IMR-90 (cell line): ENCODE results near the gene WBP11. TPM values are rescaled to one million over a fixed set of nuclear protein-coding genes. Genes with fewer than 3 reads are reported as not detected.
A peak's percentile ranks its signal among the peaks of the same experiment; 100 is the strongest.

Experiments
- ATAC-seq: fragments of 200-7000 bp; cut with Tn5 transposase; 2 replicates; pipeline ENCODE4 v1.9.1; 2020; ENCODE audit warnings: low read depth, mild to moderate bottlenecking, moderate library complexity
- BruUV-seq: library from RNA; stranded (reverse); fragments of 400-500 nt; replicated peaks from 2 replicates; lab custom pipeline; 2021; lab: Mats Ljungman, UMichigan
- CTCF ChIA-PET: fragments of 300-600 bp; formaldehyde crosslinking; extraction: SDS; loops from one replicate; lab custom pipeline; 2021; ENCODE audit warnings: antibody characterized with exemption; lab: Yijun Ruan, JAX
- POLR2A ChIA-PET: fragments of 300-600 bp; sonication (Branson Sonifier 250); formaldehyde crosslinking; loops from one replicate; lab custom pipeline; 2022; ENCODE audit warnings: antibody characterized with exemption; ENCODE audit not compliant: unreplicated experiment; lab: Charles Lee
- DNase-seq: peaks from one replicate; pipeline ENCODE4 v3.0.0; 2013
- H2AFZ ChIP-seq: replicated peaks from 2 replicates; pipeline ENCODE3; 2013; ENCODE audit warnings: low read length, mild to moderate bottlenecking; ENCODE audit not compliant: poor library complexity
- H2AK5ac ChIP-seq: 2 replicates; pipeline ENCODE4 v1.6.1; 2013; ENCODE audit warnings: low read depth, low read length, inconsistent platforms
- H2AK9ac ChIP-seq: replicated peaks from 2 replicates; pipeline ENCODE3; 2013; ENCODE audit warnings: mild to moderate bottlenecking, low read depth, low read length, moderate library complexity; ENCODE audit not compliant: poor library complexity
- H2BK120ac ChIP-seq: 2 replicates; pipeline ENCODE4 v1.6.1; 2013; ENCODE audit warnings: low read depth, low read length, inconsistent platforms
- H2BK15ac ChIP-seq: 3 replicates; pipeline ENCODE4 v1.6.1; 2013; ENCODE audit warnings: low read depth, low read length, inconsistent platforms
- H2BK20ac ChIP-seq: 2 replicates; pipeline ENCODE4 v1.6.1; 2013; ENCODE audit warnings: low read depth, mild to moderate bottlenecking, inconsistent platforms, low read length, moderate library complexity
- H2BK5ac ChIP-seq: 2 replicates; pipeline ENCODE4 v1.6.1; 2013; ENCODE audit warnings: mild to moderate bottlenecking, low read depth, low read length, inconsistent platforms; ENCODE audit not compliant: poor library complexity, severe bottlenecking
- H3K14ac ChIP-seq: replicated peaks from 2 replicates; pipeline ENCODE4 v1.6.1; 2013; ENCODE audit warnings: low read depth, low read length, inconsistent platforms
- H3K18ac ChIP-seq: 2 replicates; pipeline ENCODE4 v1.6.1; 2013; ENCODE audit warnings: low read depth, low read length, control low read depth
- H3K23ac ChIP-seq: 2 replicates; pipeline ENCODE4 v1.6.1; 2013; ENCODE audit warnings: low read depth, low read length, inconsistent platforms
- H3K27ac ChIP-seq: 2 replicates; pipeline ENCODE4 v1.5.1; 2013; ENCODE audit warnings: mild to moderate bottlenecking, control low read depth, low read length; ENCODE audit not compliant: insufficient read depth
- H3K27me3 ChIP-seq: 2 replicates; pipeline ENCODE4 v1.6.1; 2013; ENCODE audit warnings: low read length; ENCODE audit not compliant: control insufficient read depth, insufficient read depth
- H3K36me3 ChIP-seq: 2 replicates; pipeline ENCODE4 v1.6.1; 2013; ENCODE audit warnings: low read length, mixed read lengths; ENCODE audit not compliant: control insufficient read depth, insufficient read depth
- H3K4ac ChIP-seq: 2 replicates; pipeline ENCODE4 v1.6.1; 2013; ENCODE audit warnings: low read depth, low read length, inconsistent platforms
- H3K4me1 ChIP-seq: 2 replicates; pipeline ENCODE4 v1.6.1; 2013; ENCODE audit warnings: low read length, mixed read lengths; ENCODE audit not compliant: control insufficient read depth, insufficient read depth
- H3K4me2 ChIP-seq: 2 replicates; pipeline ENCODE4 v1.6.1; 2013; ENCODE audit warnings: low read depth, mild to moderate bottlenecking, control low read depth, low read length, moderate library complexity
- H3K4me3 ChIP-seq: 2 replicates; pipeline ENCODE4 v1.5.1; 2013; ENCODE audit warnings: low read depth, mild to moderate bottlenecking, control low read depth, low read length, moderate library complexity; ENCODE audit not compliant: insufficient read depth
- H3K56ac ChIP-seq: 2 replicates; pipeline ENCODE4 v1.6.1; 2013; ENCODE audit warnings: low read length, inconsistent platforms; ENCODE audit not compliant: insufficient read depth; ENCODE audit errors: extremely low read depth
- H3K79me1 ChIP-seq, 2 experiments: 2 replicates each; pipeline ENCODE4 v1.6.1; 2013; ENCODE audit warnings: low read length in 2 of 2, inconsistent platforms in 1 of 2, low read depth in 1 of 2
- H3K9ac ChIP-seq: 2 replicates; pipeline ENCODE4 v1.6.1; 2013; ENCODE audit warnings: low read depth, low read length, control low read depth
- H3K9me1 ChIP-seq: 2 replicates; pipeline ENCODE4 v1.6.1; 2013; ENCODE audit warnings: low read length, inconsistent platforms; ENCODE audit not compliant: insufficient read depth
- H3K9me3 ChIP-seq: 2 replicates; pipeline ENCODE4 v1.6.1; 2013; ENCODE audit warnings: low read length; ENCODE audit not compliant: control insufficient read depth, insufficient read depth
- H4K20me1 ChIP-seq: 2 replicates; pipeline ENCODE4 v1.6.1; 2013; ENCODE audit warnings: low read length, inconsistent platforms; ENCODE audit not compliant: insufficient read depth
- H4K5ac ChIP-seq: 2 replicates; pipeline ENCODE4 v1.6.1; 2013; ENCODE audit warnings: mild to moderate bottlenecking, low read depth, low read length, control low read depth
- H4K8ac ChIP-seq, 2 experiments: 2 replicates each; pipeline ENCODE4 v1.6.1; 2013; ENCODE audit warnings: low read depth in 2 of 2, low read length in 2 of 2, control low read depth in 1 of 2, inconsistent platforms in 1 of 2
- H4K91ac ChIP-seq: 2 replicates; pipeline ENCODE4 v1.6.1; 2013; ENCODE audit warnings: low read depth, low read length, inconsistent platforms; ENCODE audit not compliant: insufficient read depth
- CEBPB ChIP-seq: IDR thresholded peaks from 2 replicates; pipeline ENCODE4 v1.6.1; 2012; ENCODE audit warnings: low read depth, low read length, improper control_type of control experiment
- CHD1 ChIP-seq: IDR thresholded peaks from 2 replicates; pipeline ENCODE4 v1.6.1; 2012; ENCODE audit warnings: low read depth, low read length, improper control_type of control experiment
- WGBS, 2 experiments: methylation state at CpG; one replicate each; pipeline versions ENCODE4 v1.1.5 to v1.1.7; 2013; ENCODE audit warnings: missing lambda C conversion rate in 2 of 2; ENCODE audit not compliant: insufficient read length in 1 of 2; ENCODE audit errors: extremely low coverage in 2 of 2; 5-methylcytosine and 5-hydroxymethylcytosine counted together
- dilution Hi-C: fragments of 300-500 bp; cut with HindIII; formaldehyde crosslinking; loops from one replicate; pipeline ENCODE4 v1.14.3; 2018; ENCODE audit warnings: low sequenced_read_pairs; ENCODE audit not compliant: unreplicated experiment
- in situ Hi-C: fragments of 300-500 bp; cut with MboI; formaldehyde crosslinking; loops from 3 replicates; pipeline ENCODE4 v1.14.3; 2019; ENCODE audit warnings: low sequenced_read_pairs, inconsistent platforms, mixed read lengths
- intact Hi-C: fragments of 100-400 bp; cut with micrococcal nuclease; formaldehyde crosslinking; loops from 2 replicates; pipeline ENCODE4 v1.10.0; 2022
- polyA plus RNA-seq, 3 experiments: library from polyadenylated mRNA; depleted of rRNA; stranded (reverse); fragments of >200 nt; gene quantifications; 2 replicates each; pipeline ENCODE4 v1.2.3, GENCODE V29; 2012; ENCODE audit warnings: low replicate concordance in 1 of 3
- total RNA-seq: library from RNA; depleted of rRNA; stranded (reverse); fragments of >200 nt; gene quantifications from 2 replicates; pipeline ENCODE4 v1.2.3, GENCODE V29; 2012

WBP11 gene
- total and polyA plus RNA-seq, 2 of the 4 experiments (the other 2 are of a cell fraction) = 2.5 to 18.3 TPM

GRCh38 chr12:14771651-14772137 is 31.6 kb downstream of the WBP11 start:
- H3K79me1 ChIP-seq = peaks cover 1 to 50% of the 10 kb centered on the region in 2 experiments; a peak in 3 of 4 replicates
- peak overlapping the region; percentile 53; the same call in 1 of the 2 replicates for H2BK20ac ChIP-seq
- no peak overlapping the region for H3K4me3 ChIP-seq
- 0 out of 2 replicates have a peak overlapping the region, but pooled peaks have one; percentile 16 for H3K27ac ChIP-seq
- DNase-seq (no peak), ATAC-seq (no peak)
- H2BK5ac ChIP-seq = peak overlapping the region; percentile 29
- H3K4ac ChIP-seq = no peak overlapping the region; the same call in 1 of the 2 replicates
- WGBS, 2 experiments = 100% methylated on average over 1 of the region's 6 CpGs; no CpG with 5 or more reads in 1 of the 2 experiments
- 0 out of 2 replicates have a peak overlapping the region, but pooled peaks have one; percentile 35 for H3K56ac ChIP-seq
- in situ Hi-C loops = loop anchor here (5.0 kb wide), 1 partner anchor 514 kb away; no protein-coding TSS in a partner anchor
- no peak for TF ChIP-seq CEBPB
- TF ChIP-seq CHD1 = no peak
- H3K14ac ChIP-seq = no peak overlapping the region
- H3K9me3 ChIP-seq = no peaks in the 10 kb centered on the region; the same call in 1 of the 2 replicates
- no peak overlapping the region for H3K18ac ChIP-seq
- peak overlapping the region; percentile 29; the same call in 1 of the 2 replicates for H3K4me2 ChIP-seq
- no peak overlapping the region for H2AK9ac ChIP-seq
- no peak overlapping the region for H4K91ac ChIP-seq
- H2BK120ac ChIP-seq = peak overlapping the region; percentile 24; the same call in 1 of the 2 replicates
- no peak overlapping the region for H2AFZ ChIP-seq
- no peak overlapping the region; the same call in 1 of the 2 replicates for H3K9ac ChIP-seq
- no peaks in the 10 kb centered on the region for H3K27me3 ChIP-seq
- 0 out of 2 replicates have a peak, but pooled peaks cover 3% of the 10 kb centered on the region for H3K9me1 ChIP-seq
- ChIA-PET POLR2A (interaction anchor here (0.6 to 0.9 kb wide), 3 partner anchors 9 to 757 kb away, joined by 3 to 7 read pairs (median 4); no protein-coding TSS in a partner anchor), CTCF (interaction anchor here (0.6 to 0.8 kb wide), 2 partner anchors 59 to 1402 kb away, joined by 3 read pairs; no protein-coding TSS in a partner anchor)
- H3K23ac ChIP-seq = no peak overlapping the region
- H4K8ac ChIP-seq = peak overlapping the region in 1 of 2 experiments; percentile 61
- peak overlapping the region; percentile 25; the same call in 1 of the 2 replicates for H4K5ac ChIP-seq
- dilution Hi-C loops = no loop called here
- H4K20me1 ChIP-seq = no peaks in the 10 kb centered on the region; the same call in 1 of the 2 replicates
- peaks cover under 1% of the 10 kb centered on the region for H3K4me1 ChIP-seq
- no peak overlapping the region for H2AK5ac ChIP-seq
- no TSS peak for BruUV-seq
- no peak overlapping the region for H2BK15ac ChIP-seq
- intact Hi-C loops = loop anchor here (10.0 kb wide), 1 partner anchor 1573 kb away; the partner anchor contains the start of gene MGST1
- no peaks in the 10 kb centered on the region for H3K36me3 ChIP-seq
